Ovary (tissue), 3 donors: Measurements from ENCODE around the gene ZMYND19.

Source experiments
- CTCF ChIP-seq, 3 donors: fragments of 450-650 bp in 2 of 3; fragments of 200-600 bp in 1 of 3; IDR thresholded peaks; one replicate each; pipeline versions ENCODE4 v1.5.1 to v1.8.0; 2016 to 2022; ENCODE audit warnings: antibody characterized with exemption in 3 of 3, mild to moderate bottlenecking in 1 of 3
- POLR2A ChIP-seq: fragments of 450-650 bp; IDR thresholded peaks from one replicate; pipeline ENCODE4 v1.6.1; 2017; ENCODE audit warnings: antibody characterized with exemption, mild to moderate bottlenecking, moderate library complexity
- donor health status: DM: no; HTN: no; CAD: no.

GRCh38 chr9:137583347-137583746, 7.0 kb downstream of the ZMYND19 start:
- no peak for TF ChIP-seq CTCF (IDR thresholded peaks at IDR 0.05)
- no peak for TF ChIP-seq POLR2A
